Vagina (tissue), 2 donors: Measurements from ENCODE around the gene ZNF276. TPM values are rescaled to one million over a fixed set of nuclear protein-coding genes. Genes with fewer than 3 reads are reported as not detected.

Source experiments
- DNase-seq, 2 donors: peaks; one replicate each; pipeline ENCODE4 v3.0.0-alpha.2; 2017; ENCODE audit errors: extremely low spot score in 2 of 2
- H3K27ac ChIP-seq: fragments of 200-600 bp; sonication (generic); one replicate; pipeline ENCODE4 v1.5.1; 2019
- H3K27me3 ChIP-seq: fragments of 200-600 bp; sonication (generic); one replicate; pipeline ENCODE4 v1.5.1; 2019
- H3K36me3 ChIP-seq, 2 donors: fragments of 200-600 bp; sonication (generic); one replicate each; pipeline ENCODE4 v1.5.1; 2017 to 2019
- H3K4me1 ChIP-seq: fragments of 200-600 bp; sonication (generic); one replicate; pipeline ENCODE4 v1.5.1; 2019
- H3K4me3 ChIP-seq, 2 donors: fragments of 200-600 bp; sonication (generic); 1 replicate in 1 of 2; 2 replicates in 1 of 2; pipeline ENCODE4 v1.5.1; 2016 to 2019
- H3K9me3 ChIP-seq: fragments of 200-600 bp; sonication (generic); one replicate; pipeline ENCODE4 v1.5.1; 2019
- POLR2A ChIP-seq, 2 donors: fragments of 450-650 bp; IDR thresholded peaks; one replicate each; pipeline ENCODE4 v1.6.1; 2017; ENCODE audit warnings: antibody characterized with exemption in 2 of 2, mild to moderate bottlenecking in 2 of 2, moderate library complexity in 2 of 2
- POLR2AphosphoS5 ChIP-seq, 2 donors: sonication (generic); formaldehyde crosslinking; IDR thresholded peaks; one replicate each; pipeline ENCODE4 v1.9.0; 2017; ENCODE audit warnings: antibody characterized with exemption in 2 of 2, mild to moderate bottlenecking in 2 of 2, low read depth in 1 of 2; ENCODE audit not compliant: insufficient read depth in 1 of 2
- intact Hi-C: fragments of 100-400 bp; cut with DNase I; formaldehyde crosslinking; loops from one replicate; pipeline ENCODE4 v1.15.1; 2023
- total RNA-seq: library from RNA; depleted of rRNA; stranded (reverse); fragments of >200 nt; gene quantifications from one replicate; pipeline ENCODE4 v1.2.3, GENCODE V29; 2016
- TF ChIP-seq, protein P1 (sequence below), 3 experiments: fragments of 450-650 bp in 2 of 3; fragments of 200-600 bp in 1 of 3; sonication (generic) in 1 of 3; IDR thresholded peaks; one replicate each; pipeline ENCODE4 v1.5.1; 2017 to 2019; ENCODE audit warnings: antibody characterized with exemption in 3 of 3, mild to moderate bottlenecking in 2 of 3, moderate library complexity in 2 of 3

ZNF276 gene
- total RNA-seq, 1 donor from 2014 or later: 57.0 TPM

DNA sequence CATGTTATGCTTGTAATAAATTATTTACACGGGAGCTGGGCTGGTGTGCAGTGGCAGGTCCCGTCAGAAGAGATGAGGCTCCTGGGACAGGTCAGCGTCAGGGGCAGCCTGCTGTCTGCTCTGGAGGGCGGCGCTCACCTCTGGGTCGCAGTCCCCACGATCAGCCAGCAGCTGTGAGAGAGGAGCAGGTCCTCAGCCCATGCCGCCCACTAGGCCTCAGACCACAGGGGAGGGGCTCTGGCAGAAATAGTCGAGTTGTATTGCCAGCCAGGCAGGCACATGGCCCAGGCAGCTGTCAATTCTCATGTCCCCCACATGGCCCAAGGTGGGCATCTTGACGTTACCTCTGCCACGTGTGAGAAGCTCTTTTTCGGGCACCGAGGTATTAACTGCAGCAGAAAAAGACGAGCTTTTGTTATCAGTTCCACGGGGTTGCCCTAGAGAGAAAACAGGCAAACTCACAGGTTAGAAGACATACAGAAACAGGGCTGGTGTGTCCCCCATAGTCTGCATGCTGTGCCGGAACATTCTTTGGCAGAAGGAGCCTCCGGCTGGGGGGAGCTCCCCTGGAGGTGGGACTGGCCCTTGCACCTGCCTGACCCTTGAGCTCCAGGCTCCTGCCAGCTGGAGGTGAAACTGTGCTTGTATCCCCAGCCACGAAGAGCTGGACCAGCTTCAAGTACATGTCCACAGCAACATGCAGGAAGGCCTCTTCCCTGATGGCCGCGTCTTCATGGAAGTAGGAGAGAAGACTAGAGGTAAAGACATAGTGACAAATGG, 17.4 kb downstream of the ZNF276 start:
- TF ChIP-seq POLR2A (IDR thresholded peaks at IDR 0.05): no peak
- TF ChIP-seq, protein P1, sequence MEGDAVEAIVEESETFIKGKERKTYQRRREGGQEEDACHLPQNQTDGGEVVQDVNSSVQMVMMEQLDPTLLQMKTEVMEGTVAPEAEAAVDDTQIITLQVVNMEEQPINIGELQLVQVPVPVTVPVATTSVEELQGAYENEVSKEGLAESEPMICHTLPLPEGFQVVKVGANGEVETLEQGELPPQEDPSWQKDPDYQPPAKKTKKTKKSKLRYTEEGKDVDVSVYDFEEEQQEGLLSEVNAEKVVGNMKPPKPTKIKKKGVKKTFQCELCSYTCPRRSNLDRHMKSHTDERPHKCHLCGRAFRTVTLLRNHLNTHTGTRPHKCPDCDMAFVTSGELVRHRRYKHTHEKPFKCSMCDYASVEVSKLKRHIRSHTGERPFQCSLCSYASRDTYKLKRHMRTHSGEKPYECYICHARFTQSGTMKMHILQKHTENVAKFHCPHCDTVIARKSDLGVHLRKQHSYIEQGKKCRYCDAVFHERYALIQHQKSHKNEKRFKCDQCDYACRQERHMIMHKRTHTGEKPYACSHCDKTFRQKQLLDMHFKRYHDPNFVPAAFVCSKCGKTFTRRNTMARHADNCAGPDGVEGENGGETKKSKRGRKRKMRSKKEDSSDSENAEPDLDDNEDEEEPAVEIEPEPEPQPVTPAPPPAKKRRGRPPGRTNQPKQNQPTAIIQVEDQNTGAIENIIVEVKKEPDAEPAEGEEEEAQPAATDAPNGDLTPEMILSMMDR (IDR thresholded peaks at IDR 0.05): no peak
- peak in 1 of 2 donors; percentile 17 for TF ChIP-seq POLR2AphosphoS5 (IDR thresholded peaks at IDR 0.05; ENCODE audit: insufficient read depth in 1 of 2, low read depth in 1 of 2)
- H3K4me1 ChIP-seq: no peaks in the 10 kb centered on the region
- H3K9me3 ChIP-seq: no peaks in the 10 kb centered on the region
- no peak overlapping the region for H3K27ac ChIP-seq
- DNase-seq: no peak
- no peak overlapping the region for H3K4me3 ChIP-seq
- intact Hi-C loops: no loop called here
- H3K27me3 ChIP-seq: no peaks in the 10 kb centered on the region
- H3K36me3 ChIP-seq: peaks cover 0 to 67% of the 10 kb centered on the region in 2 donors

GRCh38 chr16:89739383-89739782, 18.0 kb downstream of the ZNF276 start:
- H3K9me3 ChIP-seq: no peaks in the 10 kb centered on the region
- H3K4me3 ChIP-seq: no peak overlapping the region
- peaks cover 0 to 60% of the 10 kb centered on the region in 2 donors for H3K36me3 ChIP-seq
- DNase-seq: no peak
- intact Hi-C loops: no loop called here
- TF ChIP-seq POLR2AphosphoS5 (IDR thresholded peaks at IDR 0.05; ENCODE audit: insufficient read depth in 1 of 2, low read depth in 1 of 2) (no peak), POLR2A (IDR thresholded peaks at IDR 0.05) (no peak)
- TF ChIP-seq, protein P1 (IDR thresholded peaks at IDR 0.05): no peak
- no peaks in the 10 kb centered on the region for H3K4me1 ChIP-seq
- no peaks in the 10 kb centered on the region for H3K27me3 ChIP-seq
- no peak overlapping the region for H3K27ac ChIP-seq

DNA sequence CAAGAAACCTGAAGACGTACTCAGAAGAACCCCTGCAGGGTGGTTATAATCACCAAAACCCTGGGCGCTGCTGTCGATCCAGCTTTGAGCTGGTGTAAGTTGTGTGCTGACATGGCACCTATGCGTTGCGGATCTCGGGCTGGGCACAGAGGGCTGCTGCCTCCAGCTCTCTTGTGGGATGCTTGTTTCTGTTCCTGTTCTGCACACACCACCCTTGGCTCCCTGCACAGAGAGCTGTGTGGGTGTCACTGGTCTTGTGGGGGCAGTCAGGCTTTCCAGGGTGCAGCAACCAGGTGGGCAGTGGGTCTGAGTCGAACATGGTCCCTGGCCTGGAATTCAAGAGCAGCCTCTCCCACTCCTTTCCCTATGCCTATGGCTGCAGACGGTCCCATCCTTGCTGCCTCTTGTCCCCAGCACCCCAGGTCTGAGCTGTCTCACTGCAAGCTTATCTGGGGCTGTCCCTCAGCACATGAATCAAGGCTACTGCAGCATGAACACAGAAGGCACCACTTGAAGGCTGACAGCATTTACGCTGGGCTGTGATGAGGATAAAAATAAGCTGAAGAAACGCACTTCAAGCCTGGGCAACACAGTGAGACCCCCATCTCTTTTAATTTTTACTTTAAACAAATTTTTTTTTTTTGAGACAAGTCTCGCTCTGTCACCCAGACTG, 20.1 kb downstream of the ZNF276 start:
- H3K27me3 ChIP-seq: no peaks in the 10 kb centered on the region
- no peak for TF ChIP-seq POLR2A (IDR thresholded peaks at IDR 0.05)
- no peak for TF ChIP-seq POLR2AphosphoS5 (IDR thresholded peaks at IDR 0.05; ENCODE audit: insufficient read depth in 1 of 2, low read depth in 1 of 2)
- TF ChIP-seq, protein P1 (IDR thresholded peaks at IDR 0.05): no peak
- H3K4me3 ChIP-seq: no peak overlapping the region
- H3K27ac ChIP-seq: no peak overlapping the region
- H3K36me3 ChIP-seq: peaks cover 0 to 39% of the 10 kb centered on the region in 2 donors
- intact Hi-C loops: no loop called here
- H3K4me1 ChIP-seq: no peaks in the 10 kb centered on the region
- DNase-seq: no peak
- no peaks in the 10 kb centered on the region for H3K9me3 ChIP-seq

GRCh38 chr16:89742948-89743347, 21.6 kb downstream of the ZNF276 start:
- Histone ChIP-seq H3K36me3 (peaks cover 0 to 24% of the 10 kb centered on the region in 2 donors), H3K4me3 (no peak overlapping the region), H3K9me3 (no peaks in the 10 kb centered on the region), H3K27ac (no peak overlapping the region), H3K4me1 (no peaks in the 10 kb centered on the region), H3K27me3 (no peaks in the 10 kb centered on the region)
- DNase-seq: no peak
- intact Hi-C loops: no loop called here
- TF ChIP-seq POLR2AphosphoS5 (IDR thresholded peaks at IDR 0.05; ENCODE audit: insufficient read depth in 1 of 2, low read depth in 1 of 2): no peak
- TF ChIP-seq POLR2A (IDR thresholded peaks at IDR 0.05): no peak

DNA sequence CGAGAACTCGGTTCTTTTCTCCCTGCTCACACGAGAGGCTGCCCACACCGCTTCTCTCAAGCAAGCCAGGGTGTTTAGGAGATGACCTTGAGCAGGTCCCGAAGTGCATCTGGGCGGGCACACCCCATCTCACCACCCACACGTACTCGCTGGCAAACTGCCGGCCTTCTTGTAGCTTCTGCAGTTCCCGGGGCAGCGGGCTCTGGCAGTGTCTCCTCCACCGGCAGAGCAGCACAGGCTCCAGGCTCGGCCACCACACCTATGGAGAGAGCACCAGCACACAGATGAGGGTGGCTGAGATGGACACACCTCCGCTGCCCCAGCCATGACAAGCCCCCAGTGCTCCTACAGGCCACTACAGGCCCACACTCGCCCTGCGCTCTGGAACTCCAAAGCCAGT, 23.5 kb downstream of the ZNF276 start:
- H3K36me3 ChIP-seq: peaks cover 0 to 6% of the 10 kb centered on the region in 2 donors
- DNase-seq: no peak

More for the DNA sequence above, 23.5 kb downstream of the ZNF276 start:
- Histone ChIP-seq H3K4me1 (no peaks in the 10 kb centered on the region), H3K9me3 (no peaks in the 10 kb centered on the region), H3K27ac (no peak overlapping the region), H3K27me3 (no peaks in the 10 kb centered on the region), H3K4me3 (no peak overlapping the region)
- intact Hi-C loops: no loop called here
- no peak for TF ChIP-seq POLR2AphosphoS5 (IDR thresholded peaks at IDR 0.05; ENCODE audit: insufficient read depth in 1 of 2, low read depth in 1 of 2)
- TF ChIP-seq POLR2A (IDR thresholded peaks at IDR 0.05): no peak
- TF ChIP-seq, protein P1 (IDR thresholded peaks at IDR 0.05): no peak
